H9 (cell line): ENCODE measurements around the gene VTN. TPM values are rescaled to one million over a fixed set of nuclear protein-coding genes. Genes with fewer than 3 reads are reported as not detected.
A peak's percentile ranks its signal among the peaks of the same experiment; 100 is the strongest.

Source experiments
- DNase-seq: peaks from one replicate; pipeline ENCODE4 v3.0.0-alpha.2; 2017
- H2AFZ ChIP-seq: one replicate; pipeline ENCODE4 v1.6.1; 2013; ENCODE audit warnings: mild to moderate bottlenecking, low read length, control low read depth, moderate library complexity
- H2AK5ac ChIP-seq: 2 replicates; pipeline ENCODE4 v1.6.1; 2013; ENCODE audit warnings: low read length, control low read depth, mixed read lengths; ENCODE audit not compliant: insufficient read length
- H2BK120ac ChIP-seq: one replicate; pipeline ENCODE4 v1.6.1; 2013; ENCODE audit warnings: low read depth, mild to moderate bottlenecking, low read length, control low read depth, inconsistent platforms; ENCODE audit not compliant: poor library complexity, severe bottlenecking
- H2BK12ac ChIP-seq: 2 replicates; pipeline ENCODE4 v1.6.1; 2013; ENCODE audit warnings: low read length, control low read depth, mixed read lengths, low read depth; ENCODE audit not compliant: insufficient read length
- H2BK15ac ChIP-seq: 2 replicates; pipeline ENCODE4 v1.6.1; 2013; ENCODE audit warnings: low read depth, low read length, control low read depth
- H2BK20ac ChIP-seq: one replicate; pipeline ENCODE4 v1.6.1; 2013; ENCODE audit warnings: low read depth, mild to moderate bottlenecking, low read length, control low read depth, inconsistent platforms; ENCODE audit not compliant: poor library complexity, severe bottlenecking
- H2BK5ac ChIP-seq: 2 replicates; pipeline ENCODE4 v1.6.1; 2013; ENCODE audit warnings: low read length, control low read depth, mixed read lengths; ENCODE audit not compliant: insufficient read length
- H3K14ac ChIP-seq: 2 replicates; pipeline ENCODE4 v1.6.1; 2013; ENCODE audit warnings: low read length, control low read depth; ENCODE audit not compliant: insufficient read depth
- H3K18ac ChIP-seq: 2 replicates; pipeline ENCODE4 v1.6.1; 2013; ENCODE audit warnings: low read depth, mild to moderate bottlenecking, mixed read lengths, low read length, control low read depth; ENCODE audit not compliant: insufficient read length
- H3K23ac ChIP-seq: 2 replicates; pipeline ENCODE4 v1.6.1; 2013; ENCODE audit warnings: low read length, control low read depth, mixed read lengths, low read depth; ENCODE audit not compliant: insufficient read length
- H3K23me2 ChIP-seq: 2 replicates; pipeline ENCODE4 v1.6.1; 2013; ENCODE audit warnings: low read depth, mild to moderate bottlenecking, mixed read lengths, low read length, control low read depth; ENCODE audit not compliant: insufficient read length, poor library complexity, severe bottlenecking
- H3K27ac ChIP-seq: 2 replicates; pipeline ENCODE4 v1.5.1; 2013; ENCODE audit warnings: low read length, control low read depth, mixed read lengths, low read depth; ENCODE audit not compliant: insufficient read length
- H3K27me3 ChIP-seq: 2 replicates; pipeline ENCODE4 v1.6.1; 2013; ENCODE audit warnings: low read length, control low read depth, inconsistent platforms; ENCODE audit not compliant: insufficient read depth
- H3K4ac ChIP-seq: 2 replicates; pipeline ENCODE4 v1.6.1; 2013; ENCODE audit warnings: low read depth, mild to moderate bottlenecking, control low read depth, inconsistent platforms, low read length, moderate library complexity
- H3K4me1 ChIP-seq: 2 replicates; pipeline ENCODE4 v1.6.1; 2013; ENCODE audit warnings: low read length, control low read depth, inconsistent platforms; ENCODE audit not compliant: insufficient read depth
- H3K4me2 ChIP-seq: 2 replicates; pipeline ENCODE4 v1.6.1; 2013; ENCODE audit warnings: low read length, control low read depth, mixed read lengths; ENCODE audit not compliant: insufficient read length, insufficient read depth
- H3K56ac ChIP-seq: 2 replicates; pipeline ENCODE4 v1.6.1; 2013; ENCODE audit warnings: low read depth, mild to moderate bottlenecking, mixed read lengths, low read length, control low read depth; ENCODE audit not compliant: insufficient read length
- H3K79me1 ChIP-seq: 2 replicates; pipeline ENCODE4 v1.6.1; 2013; ENCODE audit warnings: low read depth, mild to moderate bottlenecking, moderate library complexity, low read length, control low read depth, inconsistent platforms; ENCODE audit not compliant: insufficient read depth, poor library complexity, severe bottlenecking
- H3K79me2 ChIP-seq: 2 replicates; pipeline ENCODE4 v1.6.1; 2013; ENCODE audit warnings: low read length, control low read depth, inconsistent platforms; ENCODE audit not compliant: insufficient read depth
- H3K9ac ChIP-seq: 2 replicates; pipeline ENCODE4 v1.6.1; 2013; ENCODE audit warnings: low read length, control low read depth, mixed read lengths; ENCODE audit not compliant: insufficient read length; ENCODE audit errors: extremely low read depth
- H3K9me3 ChIP-seq: one replicate; pipeline ENCODE4 v1.6.1; 2013; ENCODE audit warnings: low read depth, low read length, inconsistent platforms; ENCODE audit not compliant: control insufficient read depth
- H3T11ph ChIP-seq: one replicate; pipeline ENCODE4 v1.6.1; 2013; ENCODE audit warnings: mild to moderate bottlenecking, low read length, control low read depth, inconsistent platforms
- H4K20me1 ChIP-seq: one replicate; pipeline ENCODE4 v1.6.1; 2013; ENCODE audit not compliant: control insufficient read depth, insufficient read length, insufficient read depth
- H4K5ac ChIP-seq: 2 replicates; pipeline ENCODE4 v1.6.1; 2013; ENCODE audit warnings: low read depth, mild to moderate bottlenecking, mixed read lengths, low read length, control low read depth; ENCODE audit not compliant: insufficient read length
- H4K8ac ChIP-seq: replicated peaks from 2 replicates; pipeline ENCODE4 v1.6.1; 2013; ENCODE audit warnings: low read length, control low read depth, mixed read lengths, low read depth; ENCODE audit not compliant: insufficient read length
- H4K91ac ChIP-seq: 2 replicates; pipeline ENCODE4 v1.6.1; 2013; ENCODE audit warnings: low read depth, mild to moderate bottlenecking, moderate library complexity, mixed read lengths, low read length, control low read depth; ENCODE audit not compliant: insufficient read length
- H3K27ac Mint-ChIP-seq, 3 experiments: 2 replicates in 2 of 3; 3 replicates in 1 of 3; pipeline ENCODE4 v1.8.0; 2020 to 2021; ENCODE audit warnings: mixed read lengths in 3 of 3, mild to moderate bottlenecking in 1 of 3, moderate library complexity in 1 of 3
- H3K27me3 Mint-ChIP-seq: 2 replicates; pipeline ENCODE4 v1.8.0; 2021; ENCODE audit warnings: low read depth, mild to moderate bottlenecking, moderate library complexity, mixed read lengths
- H3K36me3 Mint-ChIP-seq, 3 experiments: 2 replicates in 2 of 3; 3 replicates in 1 of 3; pipeline ENCODE4 v1.8.0; 2020 to 2021; ENCODE audit warnings: low read depth in 3 of 3, mixed read lengths in 3 of 3; ENCODE audit not compliant: insufficient read depth in 1 of 3
- H3K4me1 Mint-ChIP-seq, 2 experiments: 2 replicates each; pipeline ENCODE4 v1.8.0; 2020; ENCODE audit warnings: mixed read lengths in 2 of 2
- H3K4me3 Mint-ChIP-seq, 2 experiments: 2 replicates in 1 of 2; 3 replicates in 1 of 2; pipeline ENCODE4 v1.8.0; 2020 to 2021; ENCODE audit warnings: mild to moderate bottlenecking in 2 of 2, mixed read lengths in 2 of 2, moderate library complexity in 1 of 2
- H3K9me3 Mint-ChIP-seq, 2 experiments: 2 replicates in 1 of 2; 3 replicates in 1 of 2; pipeline ENCODE4 v1.8.0; 2020; ENCODE audit warnings: mild to moderate bottlenecking in 2 of 2, mixed read lengths in 2 of 2, moderate library complexity in 1 of 2
- CTCF ChIP-seq: fragments of 200-600 bp; sonication (generic); conservative IDR thresholded peaks from 3 replicates; pipeline ENCODE4 v1.8.0; 2021; ENCODE audit warnings: antibody characterized with exemption, mild to moderate bottlenecking
- WGBS: extraction: QIAGEN DNeasy Blood & Tissue Kit; methylation state at CpG from one replicate; pipeline ENCODE4 v1.1.7; 2013; ENCODE audit warnings: missing lambda C conversion rate, low lambda C conversion rate, mixed read lengths; ENCODE audit not compliant: insufficient read length; ENCODE audit errors: extremely low coverage; 5-methylcytosine and 5-hydroxymethylcytosine counted together
- total RNA-seq: library from RNA; stranded (reverse); gene quantifications from 2 replicates; pipeline ENCODE4 v1.2.1, GENCODE V29; 2021

VTN gene
- total RNA-seq, 1 experiment from 2014 or later, result not detected

- H2BK15ac ChIP-seq, result no peak overlapping the region
- H3K4me2 ChIP-seq, result peak overlapping the region; percentile 39
- no peak overlapping the region for H4K91ac ChIP-seq
- no peak overlapping the region for H3K18ac ChIP-seq
- peaks cover 61 to 65% of the 10 kb centered on the region in 2 experiments for H3K4me1 Mint-ChIP-seq
- no peak overlapping the region; the same call in 1 of the 2 replicates for H3K14ac ChIP-seq
- H2BK12ac ChIP-seq, result no peak overlapping the region
- H3K23me2 ChIP-seq, result peaks cover 9% of the 10 kb centered on the region
- no peaks in the 10 kb centered on the region for H4K20me1 ChIP-seq
- no peaks in the 10 kb centered on the region for H3K9me3 ChIP-seq
- no CpG with 5 or more reads among the region's 5 CpGs for WGBS
- DNase-seq, result no peak
- H3T11ph ChIP-seq, result no peak overlapping the region
- no peaks in the 10 kb centered on the region for H3K9me3 Mint-ChIP-seq
- no peak overlapping the region for H2BK5ac ChIP-seq
- H4K8ac ChIP-seq, result no peak overlapping the region
- no peak overlapping the region for H2AFZ ChIP-seq
- no peak overlapping the region for H2BK20ac ChIP-seq
- H3K27ac Mint-ChIP-seq, result no peak overlapping the region
- no peaks in the 10 kb centered on the region for H3K79me1 ChIP-seq
- no peak overlapping the region for H2AK5ac ChIP-seq
- H3K4me1 ChIP-seq, result peaks cover 15% of the 10 kb centered on the region; the same call in 1 of the 2 replicates
- no peak overlapping the region for H3K4ac ChIP-seq
- no peaks in the 10 kb centered on the region for H3K79me2 ChIP-seq
- no peak overlapping the region for H4K5ac ChIP-seq
- H3K27me3 ChIP-seq, result no peaks in the 10 kb centered on the region; the same call in 1 of the 2 replicates
- TF ChIP-seq CTCF, result no peak
- H3K9ac ChIP-seq, result no peak overlapping the region
- H3K27ac ChIP-seq, result no peak overlapping the region
- no peak overlapping the region for H3K56ac ChIP-seq
- peak overlapping the region; percentile 37 to 64; a peak in 4 of 5 replicates for H3K4me3 Mint-ChIP-seq
- H3K27me3 Mint-ChIP-seq, result peaks cover 63% of the 10 kb centered on the region
- no peak overlapping the region for H2BK120ac ChIP-seq
- H3K23ac ChIP-seq, result no peak overlapping the region
- H3K36me3 Mint-ChIP-seq, result peaks cover 0 to 6% (median 0%) of the 10 kb centered on the region in 3 experiments; a peak in 2 of 7 replicates
These were observed 34.3 kb upstream of the VTN start for GRCh38 chr17:28404461-28404811.
